SW480 (cell line): ENCODE results near the gene SLC30A4.

Experiments used
- DNase-seq: peaks from one replicate; pipeline ENCODE4 v3.0.0-alpha.2; 2016; ENCODE audit warnings: low spot score

Gene SLC30A4

GRCh38 chr15:45449916-45450867, 72.4 kb downstream of the SLC30A4 start:
- no peak for DNase-seq

GRCh38 chr15:45449395-45449794, 73.2 kb downstream of the SLC30A4 start:
- no peak for DNase-seq

GRCh38 chr15:45448066-45448915, 74.3 kb downstream of the SLC30A4 start:
- DNase-seq = no peak

- DNase-seq = no peak
Measured at GRCh38 chr15:45443645-45444044, 78.9 kb downstream of the SLC30A4 start.

GRCh38 chr15:45442507-45443135, 79.9 kb downstream of the SLC30A4 start:
- DNase-seq = no peak

- no peak for DNase-seq
Measured at GRCh38 chr15:45441686-45442085, 80.9 kb downstream of the SLC30A4 start.

GRCh38 chr15:45441036-45441435, 81.5 kb downstream of the SLC30A4 start:
- DNase-seq = no peak

- DNase-seq = peak; percentile 23
Measured at GRCh38 chr15:45439521-45440260, 82.9 kb downstream of the SLC30A4 start.

- DNase-seq = no peak
Measured at GRCh38 chr15:45435124-45435903, 87.2 kb downstream of the SLC30A4 start.

GRCh38 chr15:45434078-45434567, 88.4 kb downstream of the SLC30A4 start:
- no peak for DNase-seq

GRCh38 chr15:45431511-45431910, 91.0 kb downstream of the SLC30A4 start:
- DNase-seq = no peak

- DNase-seq = no peak
Measured at GRCh38 chr15:45429941-45430792, 92.4 kb downstream of the SLC30A4 start.
